ENCODE data around the gene CDC23.

The CDC23 gene

GRCh38 chr5:138180841-138181240 lies 32.3 kb downstream of the CDC23 start:
- Histone ChIP-seq H3K27me3 (ENCODE audit: low read depth, low read length) (no peaks in the 10 kb centered on the region), H3K9ac (ENCODE audit: low read length) (no peak overlapping the region), H2AFZ (ENCODE audit: low read depth, low read length) (no peak overlapping the region), H3K27ac (ENCODE audit: low read length) (no peak overlapping the region), H3K4me1 (ENCODE audit: low read length) (peaks cover 9% of the 10 kb centered on the region), H3K36me3 (replicated peaks; ENCODE audit: low read depth, low read length) (peaks cover 50% of the 10 kb centered on the region), H3K9me3 (ENCODE audit: insufficient read depth, low read length) (no peaks in the 10 kb centered on the region), H4K20me1 (ENCODE audit: insufficient read depth, low read length) (no peaks in the 10 kb centered on the region), H3K4me3 (ENCODE audit: low read length) (no peak overlapping the region), H3K4me2 (ENCODE audit: low read length) (no peak overlapping the region), H3K79me2 (ENCODE audit: low read length) (peaks cover 51% of the 10 kb centered on the region)
- no peak for TF ChIP-seq CTCF (IDR thresholded peaks at IDR 0.05; ENCODE audit: low read depth, low read length)
- TF ChIP-seq EZH2phosphoT487 (IDR thresholded peaks at IDR 0.05; ENCODE audit: low read depth), result no peak

- peaks cover 4% of the 10 kb centered on the region for H3K4me1 ChIP-seq (ENCODE audit: low read length)
- TF ChIP-seq EZH2phosphoT487 (IDR thresholded peaks at IDR 0.05; ENCODE audit: low read depth) (no peak), CTCF (IDR thresholded peaks at IDR 0.05; ENCODE audit: low read depth, low read length) (peak; percentile 61)
- no peaks in the 10 kb centered on the region for H3K27me3 ChIP-seq (ENCODE audit: low read depth, low read length)
- peak overlapping the region; percentile 70 for H3K27ac ChIP-seq (ENCODE audit: low read length)
- peak overlapping the region; percentile 89 for H3K4me2 ChIP-seq (ENCODE audit: low read length)
- peaks cover 45% of the 10 kb centered on the region for H3K36me3 ChIP-seq (replicated peaks; ENCODE audit: low read depth, low read length)
- H4K20me1 ChIP-seq (ENCODE audit: insufficient read depth, low read length), result no peaks in the 10 kb centered on the region
- H3K9me3 ChIP-seq (ENCODE audit: insufficient read depth, low read length), result no peaks in the 10 kb centered on the region
- peaks cover 51% of the 10 kb centered on the region for H3K79me2 ChIP-seq (ENCODE audit: low read length)
- H3K9ac ChIP-seq (ENCODE audit: low read length), result peak overlapping the region; percentile 88
- H3K4me3 ChIP-seq (ENCODE audit: low read length), result peak overlapping the region; percentile 90
- no peak overlapping the region for H2AFZ ChIP-seq (ENCODE audit: low read depth, low read length)
Observed at GRCh38 chr5:138180183-138180782, 32.8 kb downstream of the CDC23 start.

GRCh38 chr5:138179277-138179857 lies 33.8 kb downstream of the CDC23 start:
- peak overlapping the region; percentile 90 for H3K4me3 ChIP-seq (ENCODE audit: low read length)
- H3K4me2 ChIP-seq (ENCODE audit: low read length), result peak overlapping the region; percentile 89
- TF ChIP-seq CTCF (IDR thresholded peaks at IDR 0.05; ENCODE audit: low read depth, low read length) (no peak), EZH2phosphoT487 (IDR thresholded peaks at IDR 0.05; ENCODE audit: low read depth) (no peak)
- H2AFZ ChIP-seq (ENCODE audit: low read depth, low read length), result peak overlapping the region; percentile 78
- H3K79me2 ChIP-seq (ENCODE audit: low read length), result peaks cover 51% of the 10 kb centered on the region
- peak overlapping the region; percentile 70 for H3K27ac ChIP-seq (ENCODE audit: low read length)
- peak overlapping the region; percentile 88 for H3K9ac ChIP-seq (ENCODE audit: low read length)
- no peaks in the 10 kb centered on the region for H3K27me3 ChIP-seq (ENCODE audit: low read depth, low read length)
- no peaks in the 10 kb centered on the region for H4K20me1 ChIP-seq (ENCODE audit: insufficient read depth, low read length)
- H3K4me1 ChIP-seq (ENCODE audit: low read length), result peaks cover 3% of the 10 kb centered on the region
- H3K9me3 ChIP-seq (ENCODE audit: insufficient read depth, low read length), result no peaks in the 10 kb centered on the region
- H3K36me3 ChIP-seq (replicated peaks; ENCODE audit: low read depth, low read length), result peaks cover 36% of the 10 kb centered on the region

GRCh38 chr5:138178516-138179276 lies 34.4 kb downstream of the CDC23 start, which contains the start of the genes BRD8 and KIF20A:
Gene BRD8 (minus strand): TSS chr5:138178630. CDS start chr5:138178614, 16 bp downstream.
Gene KIF20A (plus strand): TSS chr5:138179112. CDS start chr5:138179681, 569 bp downstream.
- Histone ChIP-seq H3K9ac (ENCODE audit: low read length) (peak within 1 kb of the TSS; percentile 88), H3K36me3 (replicated peaks; ENCODE audit: low read depth, low read length) (peaks cover 32% of the 10 kb centered on the region), H3K4me1 (ENCODE audit: low read length) (peaks cover 3% of the 10 kb centered on the region), H4K20me1 (ENCODE audit: insufficient read depth, low read length) (no peaks in the 10 kb centered on the region), H3K4me3 (ENCODE audit: low read length) (peak within 1 kb of the TSS; percentile 90), H3K4me2 (ENCODE audit: low read length) (peak within 1 kb of the TSS; percentile 89), H3K27ac (ENCODE audit: low read length) (peak within 1 kb of the TSS; percentile 82), H3K79me2 (ENCODE audit: low read length) (peaks cover 51% of the 10 kb centered on the region), H3K9me3 (ENCODE audit: insufficient read depth, low read length) (no peaks in the 10 kb centered on the region), H2AFZ (ENCODE audit: low read depth, low read length) (peak within 1 kb of the TSS; percentile 91), H3K27me3 (ENCODE audit: low read depth, low read length) (no peaks in the 10 kb centered on the region)
- TF ChIP-seq EZH2phosphoT487 (IDR thresholded peaks at IDR 0.05; ENCODE audit: low read depth), result no peak
- no peak for TF ChIP-seq CTCF (IDR thresholded peaks at IDR 0.05; ENCODE audit: low read depth, low read length)
